ENCODE measurements around the gene B3GALT6. TPM values are rescaled to one million over a fixed set of nuclear protein-coding genes. Genes with fewer than 3 reads are reported as not detected.

B3GALT6 gene
- total RNA-seq, 1 experiment from 2014 or later = 20.5 TPM

Other genes with a start within 250 kb of the B3GALT6 start
- 3.6 and 17.7 TPM in 2 replicates for gene HES4, start 232.1 kb upstream of the B3GALT6 start, total RNA-seq (2014; rRNA removed; shearing (Covaris generic))
- gene ISG15, start 218.7 kb upstream of the B3GALT6 start, total RNA-seq (2014; rRNA removed; shearing (Covaris generic)) = 353 and 452 TPM in 2 replicates
- gene AGRN, start 212.1 kb upstream of the B3GALT6 start, total RNA-seq (2014; rRNA removed; shearing (Covaris generic)) = 37.0 and 52.1 TPM in 2 replicates
- gene RNF223, start 157.9 kb upstream of the B3GALT6 start, total RNA-seq (2014; rRNA removed; shearing (Covaris generic)) = not detected in 2 replicates
- 11.8 and 16.4 TPM in 2 replicates for gene C1orf159, start 116.1 kb upstream of the B3GALT6 start, total RNA-seq (2014; rRNA removed; shearing (Covaris generic))
- gene TTLL10, start 58.4 kb upstream of the B3GALT6 start, total RNA-seq (2014; rRNA removed; shearing (Covaris generic)) = not detected in 2 replicates
- not detected in 2 replicates for gene TNFRSF18, start 25.6 kb upstream of the B3GALT6 start, total RNA-seq (2014; rRNA removed; shearing (Covaris generic))
- gene TNFRSF4, start 18.1 kb upstream of the B3GALT6 start, total RNA-seq (2014; rRNA removed; shearing (Covaris generic)) = not detected in 2 replicates
- gene SDF4, start 236 bp upstream of the B3GALT6 start, total RNA-seq (2014; rRNA removed; shearing (Covaris generic)) = 101 and 116 TPM in 2 replicates
- gene C1QTNF12, start 14.5 kb downstream of the B3GALT6 start, total RNA-seq (2014; rRNA removed; shearing (Covaris generic)) = 0.21 TPM in 1 of 2 replicates, not detected in the other
- gene UBE2J2, start 41.6 kb downstream of the B3GALT6 start, total RNA-seq (2014; rRNA removed; shearing (Covaris generic)) = 52.7 and 66.5 TPM in 2 replicates
- 0.53 and 1.9 TPM in 2 replicates for gene SCNN1D, start 48.2 kb downstream of the B3GALT6 start, total RNA-seq (2014; rRNA removed; shearing (Covaris generic))
- 10.6 and 16.6 TPM in 2 replicates for gene ACAP3, start 75.7 kb downstream of the B3GALT6 start, total RNA-seq (2014; rRNA removed; shearing (Covaris generic))
- 24.7 and 29.3 TPM in 2 replicates for gene PUSL1, start 76.4 kb downstream of the B3GALT6 start, total RNA-seq (2014; rRNA removed; shearing (Covaris generic))
- 76.9 and 88.3 TPM in 2 replicates for gene INTS11, start 92.4 kb downstream of the B3GALT6 start, total RNA-seq (2014; rRNA removed; shearing (Covaris generic))
- 12.0 and 18.5 TPM in 2 replicates for gene CPTP, start 92.6 kb downstream of the B3GALT6 start, total RNA-seq (2014; rRNA removed; shearing (Covaris generic))
- not detected in 2 replicates for gene TAS1R3, start 99.0 kb downstream of the B3GALT6 start, total RNA-seq (2014; rRNA removed; shearing (Covaris generic))
- 11.7 and 33.3 TPM in 2 replicates for gene DVL1, start 117.2 kb downstream of the B3GALT6 start, total RNA-seq (2014; rRNA removed; shearing (Covaris generic))
- 41.2 and 46.0 TPM in 2 replicates for gene MXRA8, start 126.3 kb downstream of the B3GALT6 start, total RNA-seq (2014; rRNA removed; shearing (Covaris generic))
- gene AURKAIP1, start 143.0 kb downstream of the B3GALT6 start, total RNA-seq (2014; rRNA removed; shearing (Covaris generic)) = 162 and 168 TPM in 2 replicates
- gene CCNL2, start 167.1 kb downstream of the B3GALT6 start, total RNA-seq (2014; rRNA removed; shearing (Covaris generic)) = 46.0 and 49.4 TPM in 2 replicates
- 243 and 264 TPM in 2 replicates for gene MRPL20, start 175.1 kb downstream of the B3GALT6 start, total RNA-seq (2014; rRNA removed; shearing (Covaris generic))
- gene ANKRD65, start 189.0 kb downstream of the B3GALT6 start, total RNA-seq (2014; rRNA removed; shearing (Covaris generic)) = not detected in 2 replicates
- gene VWA1, start 203.5 kb downstream of the B3GALT6 start, total RNA-seq (2014; rRNA removed; shearing (Covaris generic)) = 0.04 TPM in 1 of 2 replicates, not detected in the other
- not detected in 2 replicates for gene ATAD3C, start 217.5 kb downstream of the B3GALT6 start, total RNA-seq (2014; rRNA removed; shearing (Covaris generic))
- gene ATAD3B, start 239.5 kb downstream of the B3GALT6 start, total RNA-seq (2014; rRNA removed; shearing (Covaris generic)) = 4.4 and 5.7 TPM in 2 replicates